ENCODE measurements around the gene CAMK1D. TPM values are rescaled to one million over a fixed set of nuclear protein-coding genes. Genes with fewer than 3 reads are reported as not detected.
A peak's percentile ranks its signal among the peaks of the same experiment; 100 is the strongest.

CAMK1D gene
- total RNA-seq, 1 donor from 2014 or later: 36.3 TPM

DNA sequence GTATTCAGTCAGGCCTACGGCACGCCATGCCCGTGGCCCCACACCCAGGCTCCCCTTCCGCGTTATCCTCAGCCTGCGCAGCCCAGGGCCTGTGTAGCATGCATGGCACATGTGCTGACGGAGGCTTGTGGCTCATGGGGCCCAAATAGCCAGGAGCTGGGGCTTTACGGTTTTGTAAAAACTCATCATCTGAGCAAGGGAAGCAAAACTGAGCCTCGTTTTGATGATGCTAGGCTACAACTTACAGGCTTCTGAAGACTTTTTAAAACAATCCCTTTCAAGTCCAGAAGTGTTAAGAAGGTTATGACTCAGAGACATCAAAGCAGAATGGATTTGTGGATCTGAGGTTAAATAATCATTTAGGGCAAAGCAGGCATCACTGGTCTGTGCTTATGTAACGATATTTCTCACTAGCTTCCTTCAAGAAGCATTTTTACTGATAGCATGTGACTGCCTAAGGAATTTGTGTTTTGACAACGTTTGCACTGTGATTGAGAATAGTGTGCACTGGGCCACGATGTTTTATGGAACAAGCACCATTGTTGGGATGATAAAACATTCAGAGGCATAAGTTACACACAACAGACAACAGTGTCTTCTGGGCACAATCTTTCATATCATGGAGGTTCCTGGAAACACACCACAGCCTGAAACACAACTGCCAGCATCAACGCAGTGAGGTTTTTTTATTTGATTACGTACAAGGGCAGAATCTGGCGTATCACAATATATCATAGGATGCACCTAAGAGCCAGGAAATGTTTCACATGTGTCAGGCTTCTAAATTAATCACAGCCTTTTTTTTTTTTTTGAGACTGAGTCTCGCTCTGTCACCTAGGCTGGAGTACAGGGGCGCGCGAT lies 377.9 kb downstream of the CAMK1D start:
- Mint-ChIP-seq H3K4me1 (ENCODE audit: low read depth) (peaks cover 17% of the 10 kb centered on the region), H3K27ac (ENCODE audit: unreplicated experiment) (no peak overlapping the region), H3K9me3 (ENCODE audit: low read depth) (no peaks in the 10 kb centered on the region), H3K27me3 (ENCODE audit: low read depth) (no peaks in the 10 kb centered on the region), H3K36me3 (ENCODE audit: low read depth) (peaks cover 1% of the 10 kb centered on the region), H3K4me3 (ENCODE audit: unreplicated experiment) (no peak overlapping the region)
- no peak for DNase-seq (ENCODE audit: low spot score)
- TF ChIP-seq, protein P1, sequence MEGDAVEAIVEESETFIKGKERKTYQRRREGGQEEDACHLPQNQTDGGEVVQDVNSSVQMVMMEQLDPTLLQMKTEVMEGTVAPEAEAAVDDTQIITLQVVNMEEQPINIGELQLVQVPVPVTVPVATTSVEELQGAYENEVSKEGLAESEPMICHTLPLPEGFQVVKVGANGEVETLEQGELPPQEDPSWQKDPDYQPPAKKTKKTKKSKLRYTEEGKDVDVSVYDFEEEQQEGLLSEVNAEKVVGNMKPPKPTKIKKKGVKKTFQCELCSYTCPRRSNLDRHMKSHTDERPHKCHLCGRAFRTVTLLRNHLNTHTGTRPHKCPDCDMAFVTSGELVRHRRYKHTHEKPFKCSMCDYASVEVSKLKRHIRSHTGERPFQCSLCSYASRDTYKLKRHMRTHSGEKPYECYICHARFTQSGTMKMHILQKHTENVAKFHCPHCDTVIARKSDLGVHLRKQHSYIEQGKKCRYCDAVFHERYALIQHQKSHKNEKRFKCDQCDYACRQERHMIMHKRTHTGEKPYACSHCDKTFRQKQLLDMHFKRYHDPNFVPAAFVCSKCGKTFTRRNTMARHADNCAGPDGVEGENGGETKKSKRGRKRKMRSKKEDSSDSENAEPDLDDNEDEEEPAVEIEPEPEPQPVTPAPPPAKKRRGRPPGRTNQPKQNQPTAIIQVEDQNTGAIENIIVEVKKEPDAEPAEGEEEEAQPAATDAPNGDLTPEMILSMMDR (IDR thresholded peaks at IDR 0.05): no peak

DNA sequence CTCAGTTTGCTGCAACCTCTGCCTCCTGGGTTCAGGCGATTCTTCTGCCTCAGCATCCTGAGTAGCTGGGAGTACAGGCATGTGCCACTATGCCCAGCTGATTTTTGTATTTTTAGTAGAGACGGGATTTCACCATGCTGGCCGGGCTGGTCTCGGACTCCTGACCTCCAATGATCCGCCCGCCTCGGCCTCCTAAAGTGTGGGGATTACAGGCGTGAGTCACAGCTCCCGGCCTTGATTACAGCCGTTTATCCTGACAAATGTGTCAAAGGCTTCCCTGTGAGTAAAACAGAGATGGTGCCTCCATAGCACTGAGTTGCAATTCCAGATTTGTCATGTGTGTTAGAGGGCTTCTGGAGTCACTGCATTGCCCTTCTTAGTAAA lies 378.5 kb downstream of the CAMK1D start:
- no peak overlapping the region for H3K27ac Mint-ChIP-seq (ENCODE audit: unreplicated experiment)
- peaks cover 17% of the 10 kb centered on the region for H3K4me1 Mint-ChIP-seq (ENCODE audit: low read depth)
- DNase-seq (ENCODE audit: low spot score): no peak
- H3K27me3 Mint-ChIP-seq (ENCODE audit: low read depth): no peaks in the 10 kb centered on the region
- no peaks in the 10 kb centered on the region for H3K9me3 Mint-ChIP-seq (ENCODE audit: low read depth)
- TF ChIP-seq, protein P1 (IDR thresholded peaks at IDR 0.05): no peak
- no peak overlapping the region for H3K4me3 Mint-ChIP-seq (ENCODE audit: unreplicated experiment)
- peaks cover under 1% of the 10 kb centered on the region for H3K36me3 Mint-ChIP-seq (ENCODE audit: low read depth)

DNA sequence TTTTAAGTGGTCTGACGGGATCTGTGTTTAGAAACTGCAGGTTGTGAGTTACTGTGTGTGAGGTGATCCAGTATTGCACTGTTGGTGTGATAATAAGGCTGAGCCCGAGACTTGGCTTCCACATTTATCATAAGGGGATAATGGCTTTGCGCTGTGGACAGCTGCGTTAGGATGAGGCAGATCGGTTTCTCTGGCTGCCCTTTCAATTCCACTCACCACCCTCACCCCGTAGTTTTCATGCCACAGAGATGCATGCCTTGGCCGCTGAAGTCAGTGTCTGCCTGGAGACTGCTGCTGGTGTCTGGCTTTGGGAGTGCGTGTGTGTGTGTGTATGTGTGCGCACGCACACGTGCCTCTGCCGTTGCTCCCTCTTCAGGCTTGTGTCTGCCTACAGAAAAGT lies 379.1 kb downstream of the CAMK1D start:
- H3K4me1 Mint-ChIP-seq (ENCODE audit: low read depth): peaks cover 17% of the 10 kb centered on the region
- H3K9me3 Mint-ChIP-seq (ENCODE audit: low read depth): no peaks in the 10 kb centered on the region
- H3K36me3 Mint-ChIP-seq (ENCODE audit: low read depth): no peaks in the 10 kb centered on the region
- TF ChIP-seq, protein P1 (IDR thresholded peaks at IDR 0.05): no peak
- H3K27ac Mint-ChIP-seq (ENCODE audit: unreplicated experiment): no peak overlapping the region
- H3K27me3 Mint-ChIP-seq (ENCODE audit: low read depth): no peaks in the 10 kb centered on the region
- DNase-seq (ENCODE audit: low spot score): no peak
- no peak overlapping the region for H3K4me3 Mint-ChIP-seq (ENCODE audit: unreplicated experiment)

DNA sequence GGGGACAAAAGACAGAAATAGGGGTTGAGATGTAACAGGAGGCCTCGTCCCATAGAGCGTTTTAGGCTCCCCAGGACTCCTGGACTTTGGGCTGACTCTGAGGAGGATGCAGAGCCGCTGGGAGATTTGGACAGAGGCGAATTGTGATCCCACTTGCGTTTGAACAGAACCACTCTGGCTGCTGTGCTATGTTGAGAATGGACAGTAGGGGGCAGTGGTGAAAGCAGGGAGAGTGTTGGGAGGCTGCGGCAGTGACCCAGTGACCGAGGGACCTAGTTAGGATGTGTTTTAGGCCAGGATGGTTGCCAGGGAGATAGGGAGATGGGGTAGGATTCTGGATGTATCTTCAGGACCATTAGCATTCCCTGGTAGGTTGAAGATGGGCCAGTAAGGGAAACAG lies 380.5 kb downstream of the CAMK1D start:
- no peak for DNase-seq (ENCODE audit: low spot score)
- TF ChIP-seq, protein P1 (IDR thresholded peaks at IDR 0.05): peak; percentile 67
- Mint-ChIP-seq H3K36me3 (ENCODE audit: low read depth) (peaks cover under 1% of the 10 kb centered on the region), H3K27ac (ENCODE audit: unreplicated experiment) (no peak overlapping the region), H3K27me3 (ENCODE audit: low read depth) (no peaks in the 10 kb centered on the region), H3K4me3 (ENCODE audit: unreplicated experiment) (no peak overlapping the region), H3K4me1 (ENCODE audit: low read depth) (peaks cover 17% of the 10 kb centered on the region), H3K9me3 (ENCODE audit: low read depth) (no peaks in the 10 kb centered on the region)

DNA sequence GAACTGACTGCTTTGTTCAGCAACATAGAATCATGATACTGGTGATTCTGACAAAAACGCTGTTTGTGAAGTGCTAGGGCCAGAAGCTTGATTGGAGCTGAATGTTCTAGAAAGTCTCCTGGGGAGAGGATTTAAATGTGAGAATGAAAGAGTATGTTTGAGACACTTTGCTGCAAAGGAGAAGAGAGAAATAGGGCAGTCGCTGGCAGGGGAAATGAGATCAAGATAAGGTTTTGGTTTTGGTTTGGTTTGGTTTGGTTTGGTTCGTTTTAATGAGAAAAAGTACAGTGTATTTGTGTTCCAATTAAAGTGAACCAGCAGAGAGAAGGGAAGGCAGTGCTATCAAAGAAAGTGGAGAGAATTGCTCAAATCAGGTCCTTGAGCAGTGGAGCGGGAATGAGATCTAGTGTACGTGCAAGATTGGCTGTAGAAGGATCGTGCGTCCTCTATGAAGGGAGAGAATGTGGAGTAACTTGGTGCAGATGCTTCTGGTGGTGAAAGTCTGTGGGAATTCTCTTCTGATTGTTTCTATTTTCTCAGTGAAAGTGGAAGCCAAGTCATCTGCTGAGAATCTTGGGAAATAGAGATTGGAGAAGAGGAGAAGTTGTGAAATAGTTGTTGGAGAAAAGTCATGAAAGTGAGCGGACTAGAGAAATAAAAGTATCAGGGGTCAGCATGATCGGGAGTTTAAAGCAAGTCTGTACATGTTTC lies 381.6 kb downstream of the CAMK1D start:
- Mint-ChIP-seq H3K9me3 (ENCODE audit: low read depth) (no peaks in the 10 kb centered on the region), H3K4me1 (ENCODE audit: low read depth) (peaks cover 13% of the 10 kb centered on the region), H3K27ac (ENCODE audit: unreplicated experiment) (no peak overlapping the region), H3K36me3 (ENCODE audit: low read depth) (peaks cover 2% of the 10 kb centered on the region), H3K4me3 (ENCODE audit: unreplicated experiment) (no peak overlapping the region), H3K27me3 (ENCODE audit: low read depth) (no peaks in the 10 kb centered on the region)
- DNase-seq (ENCODE audit: low spot score): no peak
- TF ChIP-seq, protein P1 (IDR thresholded peaks at IDR 0.05): no peak
